HFFc6 (cell line): ENCODE data around the gene SLC35A2. TPM values are rescaled to one million over a fixed set of nuclear protein-coding genes. Genes with fewer than 3 reads are reported as not detected.

Experiments
- DNase-seq: peaks from one replicate; pipeline ENCODE4 v3.0.0-alpha.2; 2018
- H3K27ac Mint-ChIP-seq: 2 replicates; pipeline ENCODE4 v1.8.0; 2020; ENCODE audit warnings: mild to moderate bottlenecking, mixed read lengths
- H3K27me3 Mint-ChIP-seq: 2 replicates; pipeline ENCODE4 v1.8.0; 2021; ENCODE audit warnings: mild to moderate bottlenecking, moderate library complexity, mixed read lengths; ENCODE audit not compliant: insufficient read depth
- H3K36me3 Mint-ChIP-seq: 2 replicates; pipeline ENCODE4 v1.8.0; 2021; ENCODE audit warnings: low read depth, mixed read lengths
- H3K4me1 Mint-ChIP-seq: 2 replicates; pipeline ENCODE4 v1.8.0; 2020; ENCODE audit warnings: low read depth, mixed read lengths
- H3K4me3 Mint-ChIP-seq: 2 replicates; pipeline ENCODE4 v1.8.0; 2020; ENCODE audit warnings: mild to moderate bottlenecking, moderate library complexity, mixed read lengths
- H3K9me3 Mint-ChIP-seq: 2 replicates; pipeline ENCODE4 v1.8.0; 2020; ENCODE audit warnings: mild to moderate bottlenecking, mixed read lengths
- total RNA-seq, 6 experiments: library from RNA; stranded (reverse); fragmentation: NEBNext Ultra II Directional; extraction: Animal tissue kit (Norgen Biotek cat#: 25700); gene quantifications; 2 replicates in 1 of 6; 3 replicates in 5 of 6; pipeline ENCODE4 v1.2.3, GENCODE V29; 2021
- TF ChIP-seq, protein P1 (sequence below): fragments of 200-600 bp; sonication (generic); IDR thresholded peaks from 2 replicates; pipeline ENCODE4 v1.5.0; 2021; ENCODE audit warnings: antibody characterized with exemption, mild to moderate bottlenecking

SLC35A2 gene
- total RNA-seq, 6 experiments from 2014 or later, result 45.0 to 53.7 (median 47.0) TPM

DNA sequence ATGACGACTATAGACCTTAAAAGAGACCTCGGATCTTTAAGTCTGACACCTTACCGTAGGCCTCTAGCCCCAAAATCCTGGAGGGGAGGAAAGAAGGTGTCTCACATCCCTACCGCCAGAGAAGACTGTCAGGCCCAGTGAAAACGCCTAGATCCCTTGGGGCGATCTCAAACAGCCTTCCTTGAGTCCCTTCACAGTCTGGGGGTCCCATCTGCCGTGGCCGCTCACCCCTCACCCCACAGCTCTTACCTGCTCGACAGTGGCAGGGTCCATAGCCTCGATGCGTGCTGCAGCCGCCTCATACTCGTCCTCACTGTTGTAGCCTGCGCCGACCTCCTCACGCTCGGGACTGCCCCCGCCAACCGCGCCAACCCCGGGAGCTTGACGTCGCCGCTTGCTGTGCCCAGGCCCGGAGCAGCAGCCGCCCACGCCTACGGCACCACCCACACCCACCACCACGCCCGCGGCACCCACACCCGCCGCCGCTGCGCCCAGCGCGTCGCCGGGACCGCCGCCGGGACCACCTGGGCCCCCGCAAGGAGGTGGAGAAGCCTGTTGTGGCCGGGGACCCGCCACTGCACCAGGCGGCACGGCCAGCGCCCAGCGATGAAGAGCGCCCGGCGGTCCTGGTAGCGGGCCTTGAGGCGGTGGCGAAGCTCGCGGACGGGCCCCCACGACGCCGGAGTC, 45.4 kb upstream of the SLC35A2 start:
- no peaks in the 10 kb centered on the region; the same call in 1 of the 2 replicates for H3K27me3 Mint-ChIP-seq
- H3K9me3 Mint-ChIP-seq, result no peaks in the 10 kb centered on the region
- peak overlapping the region; percentile 87 for H3K4me3 Mint-ChIP-seq
- no peaks in the 10 kb centered on the region for H3K36me3 Mint-ChIP-seq
- H3K4me1 Mint-ChIP-seq, result peaks cover 22% of the 10 kb centered on the region
- H3K27ac Mint-ChIP-seq, result peak overlapping the region; percentile 68
- DNase-seq, result no peak
- TF ChIP-seq, protein P1, sequence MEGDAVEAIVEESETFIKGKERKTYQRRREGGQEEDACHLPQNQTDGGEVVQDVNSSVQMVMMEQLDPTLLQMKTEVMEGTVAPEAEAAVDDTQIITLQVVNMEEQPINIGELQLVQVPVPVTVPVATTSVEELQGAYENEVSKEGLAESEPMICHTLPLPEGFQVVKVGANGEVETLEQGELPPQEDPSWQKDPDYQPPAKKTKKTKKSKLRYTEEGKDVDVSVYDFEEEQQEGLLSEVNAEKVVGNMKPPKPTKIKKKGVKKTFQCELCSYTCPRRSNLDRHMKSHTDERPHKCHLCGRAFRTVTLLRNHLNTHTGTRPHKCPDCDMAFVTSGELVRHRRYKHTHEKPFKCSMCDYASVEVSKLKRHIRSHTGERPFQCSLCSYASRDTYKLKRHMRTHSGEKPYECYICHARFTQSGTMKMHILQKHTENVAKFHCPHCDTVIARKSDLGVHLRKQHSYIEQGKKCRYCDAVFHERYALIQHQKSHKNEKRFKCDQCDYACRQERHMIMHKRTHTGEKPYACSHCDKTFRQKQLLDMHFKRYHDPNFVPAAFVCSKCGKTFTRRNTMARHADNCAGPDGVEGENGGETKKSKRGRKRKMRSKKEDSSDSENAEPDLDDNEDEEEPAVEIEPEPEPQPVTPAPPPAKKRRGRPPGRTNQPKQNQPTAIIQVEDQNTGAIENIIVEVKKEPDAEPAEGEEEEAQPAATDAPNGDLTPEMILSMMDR, result no peak

DNA sequence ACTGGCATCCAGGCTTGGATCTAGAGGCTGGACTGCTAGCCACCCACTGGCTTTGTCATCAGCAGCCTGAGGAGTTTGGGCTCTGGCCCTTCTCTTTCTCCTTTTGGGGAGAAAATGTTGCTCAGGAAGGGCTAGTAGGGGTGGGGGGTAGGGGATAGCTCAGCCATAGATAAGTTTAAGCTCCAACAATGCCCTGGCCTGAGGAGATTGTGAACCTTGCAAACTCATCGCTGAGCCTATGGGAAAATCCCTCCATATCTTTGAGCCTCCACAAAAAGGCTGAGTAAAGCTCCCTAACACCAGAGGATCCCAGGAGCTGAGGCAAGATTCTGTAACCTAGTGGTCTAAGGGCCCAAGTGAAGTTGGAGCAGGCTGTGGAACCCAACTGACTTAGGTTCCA, 37.1 kb upstream of the SLC35A2 start:
- TF ChIP-seq, protein P1, result no peak
- Mint-ChIP-seq H3K9me3 (peaks cover 5% of the 10 kb centered on the region), H3K27me3 (no peaks in the 10 kb centered on the region), H3K4me3 (no peak overlapping the region), H3K4me1 (no peaks in the 10 kb centered on the region), H3K36me3 (peaks cover 4% of the 10 kb centered on the region; the same call in 1 of the 2 replicates), H3K27ac (no peak overlapping the region)
- DNase-seq, result no peak

DNA sequence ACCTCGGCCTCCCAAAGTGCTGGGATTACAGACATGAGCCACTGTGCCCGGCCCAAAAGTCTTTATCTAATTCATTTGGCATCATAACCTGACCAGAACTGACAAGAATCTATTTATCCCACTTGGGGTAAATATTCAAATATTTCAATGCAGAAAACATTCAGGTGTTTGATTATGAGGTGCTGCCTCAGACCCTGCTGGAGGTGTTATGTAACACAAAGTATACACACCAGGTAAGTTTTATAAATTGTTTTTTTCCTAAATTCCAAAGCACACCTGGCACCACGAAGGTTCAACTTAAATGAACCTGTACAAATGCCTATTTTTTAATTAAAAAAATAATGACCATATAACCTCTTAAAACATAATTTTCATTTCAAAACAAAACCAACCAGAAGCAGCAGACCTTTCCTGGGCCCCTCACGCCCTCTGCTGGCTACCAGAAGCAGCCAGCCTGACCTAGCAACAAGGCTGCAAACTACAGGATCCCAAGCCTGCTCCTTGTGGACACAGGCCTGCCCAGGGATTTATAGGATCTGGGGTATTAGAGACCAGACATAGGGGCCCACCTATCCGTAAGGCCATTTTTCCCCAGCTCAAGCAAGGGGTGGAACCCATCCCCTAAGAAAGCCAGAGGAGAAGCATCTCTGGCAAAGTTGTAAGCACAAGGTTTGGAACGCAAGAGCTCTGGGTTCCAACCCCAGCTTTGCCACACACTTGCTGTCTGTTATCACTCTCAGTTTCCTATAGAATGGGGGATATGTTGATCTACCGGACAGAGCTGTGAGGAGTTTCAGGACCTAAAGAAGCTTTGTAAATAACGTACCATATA, 34.3 kb upstream of the SLC35A2 start:
- TF ChIP-seq, protein P1, result peak; percentile 77

DNA sequence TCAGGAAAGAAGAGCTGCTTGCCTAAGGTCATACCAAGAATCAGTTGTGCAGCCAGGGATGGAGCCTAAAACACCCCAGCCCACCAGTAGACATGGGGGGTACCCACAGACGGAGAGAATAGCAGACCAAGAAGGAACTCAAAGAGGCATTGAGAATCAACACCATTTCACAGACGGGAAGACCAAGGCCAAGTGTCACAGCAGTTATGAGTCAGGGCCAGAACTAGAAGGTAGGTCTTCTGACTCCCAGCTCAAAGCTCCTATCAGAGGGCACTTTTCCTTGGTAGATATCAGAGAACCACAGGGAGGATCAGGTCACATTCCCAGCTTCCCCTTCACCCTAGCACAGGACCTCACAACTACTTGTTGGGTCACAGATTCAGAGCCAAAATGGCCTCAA, 31.4 kb upstream of the SLC35A2 start:
- H3K27me3 Mint-ChIP-seq, result no peaks in the 10 kb centered on the region; the same call in 1 of the 2 replicates
- TF ChIP-seq, protein P1, result no peak

More for the DNA sequence above, 34.3 kb upstream of the SLC35A2 start:
- Mint-ChIP-seq H3K4me1 (no peaks in the 10 kb centered on the region), H3K9me3 (peaks cover 5% of the 10 kb centered on the region), H3K36me3 (peaks cover 9% of the 10 kb centered on the region; the same call in 1 of the 2 replicates), H3K4me3 (no peak overlapping the region), H3K27ac (no peak overlapping the region; the same call in 1 of the 2 replicates), H3K27me3 (no peaks in the 10 kb centered on the region; the same call in 1 of the 2 replicates)
- peak; percentile 41 for DNase-seq

DNA sequence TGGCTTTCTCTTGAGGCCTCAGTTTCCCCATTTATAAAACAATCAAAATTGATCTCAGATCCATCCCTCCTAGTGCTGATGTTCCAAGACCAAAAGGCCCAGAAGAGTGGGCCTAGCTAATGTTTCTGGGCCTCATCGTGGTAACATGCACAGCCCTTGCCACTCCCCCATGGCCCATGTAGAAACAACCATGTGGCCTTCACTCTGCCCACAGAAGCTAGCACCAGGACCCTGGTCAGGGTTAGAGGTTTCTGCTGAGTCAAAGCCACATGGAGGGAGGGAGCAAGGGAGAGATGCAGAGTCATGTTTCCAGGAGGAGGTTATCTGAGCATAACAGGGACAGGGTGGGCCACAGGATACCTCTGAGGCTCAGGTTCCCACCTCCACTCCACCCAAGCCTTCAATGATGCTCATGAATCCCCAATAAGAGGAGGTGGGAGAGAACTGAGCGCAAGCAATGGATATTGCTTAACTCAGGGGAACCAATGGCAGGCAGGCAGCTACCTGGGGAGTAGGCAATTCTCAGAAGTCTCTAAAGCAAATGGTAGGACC, 29.0 kb upstream of the SLC35A2 start:
- no peak for DNase-seq
- no peaks in the 10 kb centered on the region; the same call in 1 of the 2 replicates for H3K27me3 Mint-ChIP-seq
- TF ChIP-seq, protein P1, result no peak
- H3K27ac Mint-ChIP-seq, result no peak overlapping the region
- H3K4me1 Mint-ChIP-seq, result no peaks in the 10 kb centered on the region
- 0 out of 2 replicates have a peak, but pooled peaks cover 5% of the 10 kb centered on the region for H3K36me3 Mint-ChIP-seq
- no peaks in the 10 kb centered on the region for H3K9me3 Mint-ChIP-seq
- no peak overlapping the region for H3K4me3 Mint-ChIP-seq

More for the DNA sequence above, 31.4 kb upstream of the SLC35A2 start:
- H3K27ac Mint-ChIP-seq, result no peak overlapping the region
- H3K9me3 Mint-ChIP-seq, result no peaks in the 10 kb centered on the region
- 0 out of 2 replicates have a peak, but pooled peaks cover 5% of the 10 kb centered on the region for H3K36me3 Mint-ChIP-seq
- DNase-seq, result no peak
- no peaks in the 10 kb centered on the region for H3K4me1 Mint-ChIP-seq
- no peak overlapping the region for H3K4me3 Mint-ChIP-seq
